ENCODE data around the gene ZC3H10. TPM values are rescaled to one million over a fixed set of nuclear protein-coding genes. Genes with fewer than 3 reads are reported as not detected.
"Not testable (repeated sequence)": the region's sequence is repeated elsewhere in the genome, so short reads cannot be mapped to it uniquely, and the experiment has no call there.

ZC3H10 gene
- total RNA-seq, 1 experiment from 2014 or later = 8.4 TPM

GRCh38 chr12:56145217-56145616, 27.2 kb downstream of the ZC3H10 start:
- no peak for DNase-seq (ENCODE audit: low read depth)
- in situ Hi-C loops (cut with HindIII; ENCODE audit: low pct_unique_long_range_greater_than_20kb, low sequenced_read_pairs) = no loop called here

DNA sequence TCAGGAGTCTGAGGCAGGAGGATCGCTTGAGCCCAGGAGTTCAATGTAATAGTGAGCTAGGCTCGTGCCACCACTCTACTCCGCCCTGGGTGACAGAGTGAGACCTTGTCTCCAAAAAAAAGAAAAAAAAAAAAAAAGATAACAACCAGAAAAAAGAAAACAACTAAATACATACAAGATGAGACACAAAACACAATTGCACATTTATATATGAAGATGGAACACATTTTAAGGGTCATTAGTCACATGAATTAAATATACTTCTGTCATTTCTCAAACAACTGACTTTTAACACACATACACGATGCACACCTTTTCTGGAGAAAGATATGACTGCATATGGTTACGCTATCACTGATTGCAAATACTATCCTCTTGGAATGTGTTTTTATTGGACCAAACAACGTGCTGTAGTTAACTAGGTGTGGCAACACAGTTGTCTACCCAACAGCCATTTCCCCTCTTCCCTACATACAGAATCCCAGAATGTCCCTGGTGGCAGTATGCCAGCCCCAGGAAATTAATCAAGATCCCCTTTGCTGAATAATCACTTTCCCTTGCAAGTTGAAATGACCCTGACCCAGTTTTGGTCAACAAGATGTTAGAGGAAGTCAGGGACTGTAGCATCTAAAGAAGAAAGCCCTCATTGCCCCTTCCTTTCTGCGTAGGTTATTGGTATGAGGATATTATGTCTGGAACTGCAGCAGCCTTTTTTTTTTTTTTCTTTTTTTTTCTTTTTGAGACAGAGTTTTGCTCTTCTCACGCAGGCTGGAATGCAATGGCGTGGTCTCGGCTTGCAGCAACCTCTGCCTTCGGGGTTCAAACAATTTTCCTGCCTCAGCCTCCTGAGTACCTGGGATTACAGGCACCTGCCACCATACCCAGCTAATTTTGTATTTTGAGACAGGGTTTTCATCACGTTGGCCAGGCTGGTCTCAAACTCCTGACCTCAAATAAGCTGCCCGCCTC, 28.7 kb downstream of the ZC3H10 start:
- in situ Hi-C loops (cut with HindIII; ENCODE audit: low pct_unique_long_range_greater_than_20kb, low sequenced_read_pairs) = no loop called here
- peak; percentile 72 for DNase-seq (ENCODE audit: low read depth)

DNA sequence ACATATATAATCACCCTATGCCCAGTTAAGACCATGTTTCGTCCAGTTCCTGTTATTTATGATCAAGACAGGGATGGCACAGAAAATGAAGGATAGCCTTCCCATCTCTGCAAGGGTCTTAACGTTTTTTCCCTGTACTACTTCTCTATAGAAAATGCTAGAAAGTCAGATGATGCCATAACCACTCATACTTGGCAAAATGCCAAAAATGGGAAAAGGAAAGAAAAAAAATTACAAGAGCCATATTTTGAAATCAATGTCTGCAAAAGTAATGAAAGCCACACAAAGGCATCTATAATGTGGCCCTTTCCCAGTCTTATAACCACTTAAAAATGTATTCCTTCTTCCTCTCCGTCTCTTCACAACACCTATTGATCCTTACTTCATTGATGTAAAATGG, 32.5 kb downstream of the ZC3H10 start:
- no peak for DNase-seq (ENCODE audit: low read depth)
- in situ Hi-C loops (cut with HindIII; ENCODE audit: low pct_unique_long_range_greater_than_20kb, low sequenced_read_pairs) = no loop called here

DNA sequence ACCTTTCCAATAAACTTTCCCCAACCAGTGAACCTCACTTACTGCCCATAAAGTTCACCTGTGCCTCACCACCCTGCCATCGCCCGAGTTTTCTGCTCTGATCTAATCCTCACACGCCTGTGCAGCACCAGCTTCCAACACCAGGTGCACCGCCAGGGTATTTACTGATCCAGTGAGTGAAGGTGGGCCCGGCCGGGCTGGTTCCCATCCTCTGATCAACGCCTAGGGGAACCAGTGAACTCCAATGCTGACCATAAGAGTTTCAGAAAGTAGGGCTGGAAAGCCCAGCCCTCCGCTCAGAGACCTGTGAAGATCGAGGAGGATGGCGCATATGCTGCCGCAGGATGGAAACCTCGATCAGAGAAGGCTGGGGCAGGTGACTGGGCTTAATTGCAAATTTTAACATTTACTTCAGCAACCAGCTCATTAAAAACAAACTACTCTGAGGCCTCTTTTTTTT, 33.6 kb downstream of the ZC3H10 start:
- in situ Hi-C loops (cut with HindIII; ENCODE audit: low pct_unique_long_range_greater_than_20kb, low sequenced_read_pairs) = no loop called here
- peak; percentile 77 for DNase-seq (ENCODE audit: low read depth)

DNA sequence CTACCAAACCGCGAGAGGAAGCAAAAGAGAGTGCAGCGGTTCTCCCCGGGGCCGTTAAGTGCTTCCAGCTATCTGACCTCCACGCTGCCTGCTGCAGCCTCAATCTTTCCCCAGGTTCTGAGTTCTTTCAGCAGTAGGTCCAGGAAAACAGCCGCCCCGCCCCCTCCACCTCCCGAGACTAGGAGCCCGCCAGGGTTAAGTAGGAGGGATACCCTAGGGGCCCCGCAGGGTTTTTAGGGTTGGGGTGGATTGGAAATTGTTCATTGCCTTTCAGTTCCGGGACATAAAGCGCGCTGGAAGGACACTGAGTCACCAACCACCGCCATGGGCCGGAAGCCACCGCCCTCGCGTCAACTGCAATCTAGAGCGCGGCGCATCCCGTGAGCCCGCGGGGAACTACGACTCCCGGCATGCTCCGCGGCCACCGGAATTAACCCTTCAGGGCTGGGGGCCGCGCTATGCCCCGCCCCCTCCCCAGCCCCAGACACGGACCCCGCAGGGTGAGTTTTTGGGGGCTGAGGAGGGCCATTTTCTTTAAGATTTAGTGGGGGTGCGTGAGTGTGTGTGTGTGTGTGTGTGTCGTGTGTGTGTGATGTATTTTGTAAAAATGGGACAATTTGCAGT, 34.2 kb downstream of the ZC3H10 start, which contains the start of gene MYL6B:
Gene MYL6B (plus strand): TSS at position 456 of the 624 bp plus-strand sequence. CDS start 1,332 bp downstream, outside the sequence.
- in situ Hi-C loops (cut with HindIII; ENCODE audit: low pct_unique_long_range_greater_than_20kb, low sequenced_read_pairs) = no loop called here
- DNase-seq (ENCODE audit: low read depth) = peak; percentile 88

DNA sequence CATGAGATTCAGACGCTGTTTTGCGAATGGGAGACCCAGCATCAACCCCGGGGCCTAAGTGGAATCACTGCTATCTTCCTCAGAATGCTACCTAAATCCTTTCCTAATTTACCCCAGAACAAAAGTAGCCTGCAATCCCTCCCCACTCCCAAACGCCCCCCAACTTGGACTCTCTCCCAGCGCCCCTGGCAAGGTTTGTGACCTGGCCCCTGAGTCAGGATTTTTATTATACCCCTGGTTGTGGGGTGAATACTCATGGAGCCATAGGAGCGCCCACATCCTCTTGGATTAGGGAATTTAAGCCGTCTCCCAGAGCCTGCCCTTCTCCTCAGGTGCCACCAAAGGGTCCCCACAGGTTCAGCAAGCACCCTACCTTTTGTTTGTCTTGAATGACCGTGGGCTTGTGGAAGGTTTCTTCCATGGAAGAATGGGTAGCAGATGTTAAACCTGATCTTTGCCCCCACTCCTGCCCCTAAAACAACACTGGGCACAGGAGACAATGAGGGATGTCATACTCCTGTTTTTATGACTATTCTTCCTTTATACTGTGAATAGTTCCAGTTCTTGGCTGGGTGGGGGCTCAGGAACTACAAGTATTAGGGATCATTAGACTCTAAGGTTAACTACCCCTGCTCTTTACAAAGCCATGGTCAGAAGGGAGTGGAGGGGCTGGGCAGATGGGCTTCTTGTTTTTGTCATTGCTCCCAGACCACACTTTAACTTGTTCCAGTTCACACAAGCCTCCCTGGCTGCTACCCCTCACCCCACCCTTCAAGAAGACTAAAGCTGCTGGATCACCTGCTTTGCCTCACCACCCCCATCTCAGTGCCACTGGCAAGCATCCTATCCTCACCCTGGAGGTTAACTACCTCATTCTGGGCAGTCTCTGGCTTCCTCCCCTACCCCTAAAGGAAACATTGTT, 35.0 kb downstream of the ZC3H10 start:
- no peak for DNase-seq (ENCODE audit: low read depth)
- in situ Hi-C loops (cut with HindIII; ENCODE audit: low pct_unique_long_range_greater_than_20kb, low sequenced_read_pairs) = no loop called here

DNA sequence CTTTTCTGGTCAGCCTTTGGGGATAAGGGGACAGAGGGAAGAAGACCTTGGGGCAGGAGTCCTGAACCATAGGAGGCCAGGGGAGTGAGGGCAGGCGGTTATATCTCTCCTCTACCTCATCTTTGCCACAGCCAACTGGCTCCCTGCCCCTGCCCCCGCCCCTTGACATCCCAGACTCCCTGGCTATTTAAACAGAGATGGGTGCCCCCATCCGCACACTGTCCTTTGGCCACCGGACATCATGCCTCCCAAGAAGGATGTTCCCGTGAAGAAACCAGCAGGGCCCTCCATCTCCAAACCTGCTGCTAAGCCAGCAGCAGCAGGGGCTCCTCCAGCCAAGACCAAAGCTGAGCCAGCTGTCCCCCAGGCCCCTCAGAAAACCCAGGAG, 35.6 kb downstream of the ZC3H10 start:
- no peak for DNase-seq (ENCODE audit: low read depth)
- in situ Hi-C loops (cut with HindIII; ENCODE audit: low pct_unique_long_range_greater_than_20kb, low sequenced_read_pairs) = no loop called here

DNA sequence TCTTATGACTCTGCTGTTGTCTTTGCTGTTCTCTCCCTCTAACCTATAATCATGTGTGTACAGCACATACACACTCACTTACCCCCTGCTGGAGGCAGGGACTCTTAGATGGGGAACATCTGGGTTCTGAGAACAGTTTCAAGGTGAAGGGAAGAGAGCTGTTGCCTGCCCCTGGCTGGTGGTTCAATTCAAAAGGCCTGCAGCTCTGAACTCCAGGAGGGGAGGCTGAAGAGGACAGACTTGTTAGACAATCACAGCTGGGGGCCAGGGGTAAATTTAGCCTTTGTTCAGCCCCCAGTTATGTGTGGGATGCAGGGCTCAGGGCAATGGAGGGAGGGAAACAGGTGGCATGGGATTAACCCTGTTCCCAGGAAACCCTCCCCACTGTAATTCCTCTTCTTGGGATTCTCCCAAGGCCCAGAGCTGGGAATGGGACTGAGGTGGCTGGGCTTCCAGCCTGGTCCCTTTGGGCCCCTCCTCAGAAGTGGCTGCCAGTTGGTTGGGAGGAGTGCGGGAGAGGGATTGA, 36.2 kb downstream of the ZC3H10 start:
- in situ Hi-C loops (cut with HindIII; ENCODE audit: low pct_unique_long_range_greater_than_20kb, low sequenced_read_pairs) = no loop called here
- DNase-seq (ENCODE audit: low read depth) = no peak

DNA sequence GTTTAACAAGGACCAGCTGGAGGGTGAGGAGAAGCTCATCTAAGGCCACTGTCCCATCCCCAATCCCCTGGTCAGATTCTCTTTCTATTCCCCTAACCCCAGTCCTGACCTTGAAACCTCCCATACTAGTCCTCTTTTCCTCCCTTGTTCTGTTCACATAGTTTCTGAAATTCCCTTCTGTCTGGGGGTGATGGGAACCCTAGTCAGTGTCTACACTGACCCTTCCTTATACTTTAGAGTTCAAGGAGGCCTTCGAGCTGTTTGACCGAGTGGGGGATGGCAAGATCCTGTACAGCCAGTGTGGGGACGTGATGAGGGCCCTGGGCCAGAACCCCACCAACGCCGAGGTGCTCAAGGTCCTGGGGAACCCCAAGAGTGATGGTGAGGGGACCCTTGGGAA, 36.8 kb downstream of the ZC3H10 start:
- no peak for DNase-seq (ENCODE audit: low read depth)
- in situ Hi-C loops (cut with HindIII; ENCODE audit: low pct_unique_long_range_greater_than_20kb, low sequenced_read_pairs) = no loop called here

DNA sequence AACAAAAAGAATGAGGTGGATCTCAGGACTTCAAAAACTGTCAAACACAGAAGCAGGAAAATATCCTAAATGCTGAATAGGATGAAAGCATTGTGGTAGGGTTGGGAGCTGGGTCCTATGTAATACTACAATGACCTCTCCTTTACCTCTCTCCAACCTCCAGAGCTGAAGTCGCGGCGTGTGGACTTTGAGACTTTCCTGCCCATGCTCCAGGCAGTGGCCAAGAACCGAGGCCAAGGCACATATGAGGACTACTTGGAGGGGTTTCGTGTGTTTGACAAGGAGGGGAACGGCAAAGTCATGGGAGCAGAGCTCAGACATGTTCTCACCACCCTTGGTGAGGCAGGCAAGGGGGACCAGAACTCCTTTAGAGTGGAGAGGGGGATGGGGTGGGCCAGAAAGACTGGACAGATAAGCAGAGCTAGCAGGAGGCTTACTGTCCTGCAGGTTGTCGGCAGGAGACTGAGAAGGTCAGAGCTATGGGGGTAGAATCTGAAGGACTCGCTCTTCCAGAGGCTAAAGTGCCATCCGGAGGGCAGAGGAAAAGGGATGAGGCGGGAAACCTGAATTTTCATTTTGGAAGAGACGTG, 37.3 kb downstream of the ZC3H10 start:
- in situ Hi-C loops (cut with HindIII; ENCODE audit: low pct_unique_long_range_greater_than_20kb, low sequenced_read_pairs) = no loop called here
- DNase-seq (ENCODE audit: low read depth) = no peak

GRCh38 chr12:56156464-56157200, 38.6 kb downstream of the ZC3H10 start:
- DNase-seq (ENCODE audit: low read depth); in situ Hi-C loops (cut with HindIII; ENCODE audit: low pct_unique_long_range_greater_than_20kb, low sequenced_read_pairs): not testable (repeated sequence)

DNA sequence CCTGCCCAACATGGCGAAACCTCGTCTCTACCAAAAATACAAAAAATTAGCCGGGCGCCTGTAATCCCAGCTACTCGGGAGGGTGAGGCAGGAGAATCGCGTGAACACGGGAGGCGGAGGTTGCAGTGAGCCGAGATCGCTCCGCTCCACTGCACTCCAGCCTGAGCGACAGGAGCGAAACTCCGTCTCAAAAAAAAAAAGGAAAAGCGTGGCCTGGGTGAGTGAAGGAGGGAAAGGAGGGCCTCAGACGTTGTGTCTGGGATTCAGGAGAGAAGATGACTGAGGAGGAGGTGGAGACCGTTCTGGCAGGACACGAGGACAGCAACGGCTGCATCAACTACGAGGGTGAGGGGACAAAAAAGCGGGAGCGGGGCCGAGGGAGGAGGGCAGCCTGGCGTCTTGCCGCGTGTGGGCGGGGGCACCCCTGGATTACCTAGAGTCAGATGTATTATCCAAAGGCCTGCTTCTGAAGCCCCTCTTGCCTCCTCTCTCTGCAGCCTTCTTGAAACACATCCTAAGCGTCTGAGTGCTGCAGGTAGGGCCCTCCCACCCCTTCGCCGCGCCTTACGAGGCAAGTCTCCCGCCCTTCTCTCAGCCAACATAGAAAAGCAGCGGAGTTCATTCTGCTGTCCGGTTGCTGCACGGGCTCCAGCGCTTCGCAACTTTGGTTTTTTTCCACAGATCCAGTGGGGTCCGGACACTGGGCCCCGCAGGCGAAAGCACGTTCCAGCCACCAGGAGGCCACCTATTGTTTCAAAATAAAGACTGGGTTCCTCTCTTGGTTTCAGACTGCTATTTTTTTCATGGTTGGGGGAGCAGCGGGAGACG, 39.3 kb downstream of the ZC3H10 start:
- peak; percentile 93 for DNase-seq (ENCODE audit: low read depth)
- in situ Hi-C loops (cut with HindIII; ENCODE audit: low pct_unique_long_range_greater_than_20kb, low sequenced_read_pairs) = no loop called here

- peak; percentile 93 for DNase-seq (ENCODE audit: low read depth)
- in situ Hi-C loops (cut with HindIII; ENCODE audit: low pct_unique_long_range_greater_than_20kb, low sequenced_read_pairs) = no loop called here
Measured at GRCh38 chr12:56158029-56158925, 40.2 kb downstream of the ZC3H10 start, which contains the start of gene MYL6. Gene MYL6, plus strand, starts transcription at chr12:56158359. Its CDS starts 43 bp downstream, at chr12:56158402.

DNA sequence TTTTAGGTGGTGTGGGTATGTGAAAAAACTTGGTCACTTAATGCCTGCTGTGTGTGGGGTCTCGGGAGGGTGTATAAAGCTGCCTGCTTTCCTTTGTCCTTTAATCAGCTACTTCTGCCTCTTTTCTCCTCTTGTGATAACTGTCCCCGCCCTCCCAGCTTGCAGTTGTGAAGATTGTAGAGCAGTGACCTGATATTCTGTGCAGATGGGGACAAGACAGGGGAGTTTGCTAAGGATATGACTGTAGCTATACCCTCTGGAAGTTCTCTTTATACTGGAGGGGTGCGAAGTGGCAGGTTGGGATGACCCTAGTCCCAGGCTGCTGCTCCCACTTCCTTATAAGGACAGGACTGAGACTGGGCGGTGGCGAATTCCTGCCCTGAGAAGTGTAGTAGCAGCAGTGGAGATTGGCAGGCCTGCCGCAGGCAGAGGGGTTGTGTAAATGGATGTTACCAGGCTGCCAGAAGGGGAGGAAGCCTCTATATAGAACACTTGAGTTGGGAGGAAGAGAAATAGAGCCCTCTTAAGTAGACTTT, 40.9 kb downstream of the ZC3H10 start:
- DNase-seq (ENCODE audit: low read depth) = peak; percentile 65
- in situ Hi-C loops (cut with HindIII; ENCODE audit: low pct_unique_long_range_greater_than_20kb, low sequenced_read_pairs) = no loop called here

All from Caki2 (cell line).